ENCODE results near the gene GNL3.
"Not testable (repeated sequence)": the region's sequence is repeated elsewhere in the genome, so short reads cannot be mapped to it uniquely, and the experiment has no call there.

Gene GNL3, protein sequence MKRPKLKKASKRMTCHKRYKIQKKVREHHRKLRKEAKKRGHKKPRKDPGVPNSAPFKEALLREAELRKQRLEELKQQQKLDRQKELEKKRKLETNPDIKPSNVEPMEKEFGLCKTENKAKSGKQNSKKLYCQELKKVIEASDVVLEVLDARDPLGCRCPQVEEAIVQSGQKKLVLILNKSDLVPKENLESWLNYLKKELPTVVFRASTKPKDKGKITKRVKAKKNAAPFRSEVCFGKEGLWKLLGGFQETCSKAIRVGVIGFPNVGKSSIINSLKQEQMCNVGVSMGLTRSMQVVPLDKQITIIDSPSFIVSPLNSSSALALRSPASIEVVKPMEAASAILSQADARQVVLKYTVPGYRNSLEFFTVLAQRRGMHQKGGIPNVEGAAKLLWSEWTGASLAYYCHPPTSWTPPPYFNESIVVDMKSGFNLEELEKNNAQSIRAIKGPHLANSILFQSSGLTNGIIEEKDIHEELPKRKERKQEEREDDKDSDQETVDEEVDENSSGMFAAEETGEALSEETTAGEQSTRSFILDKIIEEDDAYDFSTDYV

DNA sequence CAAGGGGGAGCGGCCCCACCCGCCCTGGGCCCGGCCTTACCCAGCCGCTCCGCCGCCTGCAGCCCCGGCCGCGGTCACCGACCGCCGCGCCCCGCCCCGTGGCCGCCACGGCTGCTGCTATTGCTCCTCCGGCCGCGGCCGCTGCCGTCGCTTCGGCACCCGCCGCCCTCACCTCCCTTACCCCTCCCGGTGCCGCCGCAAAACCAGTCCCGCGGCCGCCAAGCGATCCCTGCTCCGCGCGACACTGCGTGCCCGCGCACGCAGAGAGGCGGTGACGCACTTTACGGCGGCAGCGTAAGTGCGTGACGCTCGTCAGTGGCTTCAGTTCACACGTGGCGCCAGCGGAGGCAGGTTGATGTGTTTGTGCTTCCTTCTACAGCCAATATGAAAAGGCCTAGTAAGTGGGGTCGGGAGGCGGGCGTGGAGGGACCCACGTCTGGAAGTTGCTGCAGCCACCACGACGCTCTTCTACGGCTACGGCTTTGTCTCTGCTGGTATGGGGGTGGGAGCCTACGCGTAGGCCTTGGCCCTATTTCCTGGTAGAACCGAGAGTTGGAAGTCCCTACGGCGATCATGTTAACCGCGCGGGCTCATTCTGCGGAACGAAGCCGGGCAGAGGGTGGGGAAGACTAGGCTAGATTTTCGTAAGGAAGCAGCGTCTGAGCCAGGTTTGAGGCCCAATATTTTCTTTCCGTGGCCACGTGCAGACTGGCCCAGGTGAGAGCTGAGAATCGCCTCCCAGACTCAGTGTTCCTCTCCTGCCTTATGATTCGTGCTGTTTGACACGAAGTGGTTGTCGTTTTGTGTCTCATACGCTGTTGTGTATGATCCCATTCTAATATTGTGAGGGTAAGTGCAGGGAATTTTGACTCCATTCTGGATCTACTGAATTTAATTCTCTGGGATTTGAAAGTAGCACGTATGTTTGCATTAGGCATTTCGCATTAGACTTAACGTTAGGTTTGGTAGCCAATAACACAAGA is at the start of gene GNL3, which contains the start of gene PBRM1:
Gene GNL3, plus strand, starts transcription at position 324 of the 983 bp plus-strand sequence. Its CDS starts 61 bp downstream, at position 385.
Gene PBRM1, minus strand, starts transcription at position 205 of the 983 bp plus-strand sequence.
- DNase-seq (ENCODE audit: low read depth): peak; percentile 75

DNA sequence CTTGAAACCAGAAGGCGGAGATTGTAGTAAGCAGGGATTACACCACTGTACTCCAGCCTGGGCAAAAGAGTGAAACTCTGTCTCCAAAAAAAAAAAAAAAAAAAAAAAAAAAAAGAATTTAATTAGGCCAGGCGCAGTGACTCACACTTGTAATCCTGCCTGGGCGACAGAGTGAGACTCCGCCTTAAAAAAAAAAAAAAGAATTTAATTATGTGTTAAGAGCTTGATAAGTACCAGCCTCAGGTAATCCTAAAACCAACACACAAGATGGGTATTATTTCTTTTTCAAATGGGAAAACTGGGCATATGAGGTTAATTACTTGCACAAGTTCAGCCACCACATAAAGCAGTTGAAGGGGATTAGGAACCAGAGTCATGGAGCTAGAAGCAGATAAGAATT is 49.2 kb upstream of the GNL3 start:
- DNase-seq (ENCODE audit: low read depth): no peak

DNA sequence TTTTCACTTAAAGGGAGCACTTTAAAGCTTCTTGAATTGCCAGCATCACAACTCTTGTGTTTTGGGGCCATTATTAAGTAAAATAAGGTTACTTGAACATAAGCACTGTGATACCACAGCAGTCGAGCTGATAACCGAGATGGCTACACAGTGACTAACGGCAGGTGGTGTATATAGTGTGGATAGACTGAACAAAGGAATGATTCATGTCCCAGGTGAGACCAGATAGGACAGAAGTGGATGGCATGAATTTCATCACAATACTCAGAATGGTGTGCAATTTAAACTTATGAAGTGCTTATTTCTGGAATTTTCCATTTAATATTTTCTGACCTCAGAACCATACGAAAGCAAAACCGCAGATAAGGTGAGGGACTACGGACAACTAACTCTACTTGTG is 40.3 kb upstream of the GNL3 start:
- DNase-seq (ENCODE audit: low read depth): no peak

DNA sequence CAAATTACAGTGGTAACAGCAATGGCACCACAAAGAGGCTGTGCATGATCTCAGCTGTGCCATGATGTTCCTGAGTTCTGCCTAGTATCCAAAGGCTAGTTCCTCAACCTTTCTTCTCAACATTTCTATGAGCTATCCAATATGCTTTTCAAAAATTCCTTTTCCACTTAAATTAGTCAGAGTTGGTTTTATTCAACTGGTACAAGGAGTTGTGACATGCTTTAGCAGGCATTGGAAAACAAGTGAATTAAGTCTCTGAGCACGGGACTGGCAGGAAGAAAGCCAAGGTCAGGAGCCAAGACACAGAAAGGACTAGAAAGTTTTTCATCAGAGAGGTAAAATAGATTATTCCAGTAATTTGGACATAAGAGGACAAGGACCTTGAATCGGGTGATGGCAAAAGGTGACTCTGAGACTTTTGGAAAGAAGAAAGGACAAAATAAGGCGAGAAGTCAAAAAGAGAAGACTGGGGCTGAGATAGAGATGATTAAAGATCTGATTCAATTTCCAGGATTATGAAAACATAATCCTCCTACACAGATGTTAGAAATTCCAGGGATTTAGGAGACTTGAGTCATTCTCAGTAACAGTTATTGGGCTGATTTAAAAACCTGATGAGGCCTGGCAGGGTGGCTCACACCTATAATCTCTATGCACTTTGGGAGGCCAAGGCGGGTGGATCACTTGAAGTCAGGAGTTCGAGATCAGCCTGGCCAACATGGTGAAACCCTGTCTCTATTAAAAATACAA is 36.2 kb upstream of the GNL3 start:
- DNase-seq (ENCODE audit: low read depth): peak; percentile 41

DNA sequence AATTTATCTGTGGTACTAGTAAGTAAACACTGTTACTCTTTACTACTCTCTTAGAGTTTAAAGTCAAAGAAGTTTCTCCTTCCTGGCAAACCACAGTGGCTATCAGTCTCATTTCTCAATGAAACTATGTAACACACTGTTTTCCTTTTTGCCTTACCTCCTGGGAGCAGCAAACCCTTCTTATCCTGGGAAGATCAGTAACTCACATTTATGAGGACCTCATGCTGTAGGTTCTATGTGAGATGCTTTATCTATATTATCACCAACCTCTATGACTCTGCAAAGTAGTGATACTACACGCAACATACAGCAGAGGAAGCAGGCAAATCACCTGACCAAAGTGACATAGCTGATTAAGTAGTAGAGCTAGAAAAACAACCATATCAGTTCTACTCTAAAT is 35.4 kb upstream of the GNL3 start:
- no peak for DNase-seq (ENCODE audit: low read depth)

DNA sequence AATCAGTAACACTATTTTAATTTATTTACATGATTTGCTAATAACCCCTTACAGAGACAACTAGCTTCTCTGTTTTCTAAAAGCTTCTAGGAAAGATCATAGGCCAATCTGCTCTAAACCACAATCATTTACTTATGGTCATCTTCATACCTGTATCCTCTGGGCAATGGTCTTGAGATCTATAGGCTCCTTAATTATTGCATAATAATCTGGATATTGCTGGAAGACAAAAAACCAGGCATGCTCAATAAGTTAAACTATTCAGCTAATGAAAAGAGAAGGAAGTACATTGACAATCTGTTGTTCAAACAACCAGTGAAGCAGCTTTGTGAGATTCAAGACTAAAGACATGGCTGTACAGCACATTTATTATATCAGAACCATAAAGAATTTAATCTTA is 34.2 kb upstream of the GNL3 start:
- no peak for DNase-seq (ENCODE audit: low read depth)

DNA sequence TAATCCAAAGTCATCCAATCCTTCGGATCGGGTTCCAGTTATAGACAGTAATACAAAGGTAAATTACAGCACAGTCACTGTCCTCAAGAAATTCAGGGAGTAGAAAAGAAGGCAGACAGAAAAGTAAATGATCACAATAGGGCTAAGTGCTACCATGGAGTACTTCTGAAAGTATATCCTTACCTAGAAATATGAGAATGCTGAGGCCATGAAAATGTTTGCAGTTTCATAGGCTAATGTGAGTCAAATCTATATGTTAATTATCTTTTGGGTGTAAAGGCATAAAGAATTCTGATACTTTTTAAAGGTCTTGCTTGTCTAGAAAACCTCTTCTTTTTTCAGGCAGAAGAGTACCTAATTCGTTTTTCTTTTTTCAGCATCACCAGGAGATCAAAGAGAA is 29.9 kb upstream of the GNL3 start:
- DNase-seq (ENCODE audit: low read depth): no peak

DNA sequence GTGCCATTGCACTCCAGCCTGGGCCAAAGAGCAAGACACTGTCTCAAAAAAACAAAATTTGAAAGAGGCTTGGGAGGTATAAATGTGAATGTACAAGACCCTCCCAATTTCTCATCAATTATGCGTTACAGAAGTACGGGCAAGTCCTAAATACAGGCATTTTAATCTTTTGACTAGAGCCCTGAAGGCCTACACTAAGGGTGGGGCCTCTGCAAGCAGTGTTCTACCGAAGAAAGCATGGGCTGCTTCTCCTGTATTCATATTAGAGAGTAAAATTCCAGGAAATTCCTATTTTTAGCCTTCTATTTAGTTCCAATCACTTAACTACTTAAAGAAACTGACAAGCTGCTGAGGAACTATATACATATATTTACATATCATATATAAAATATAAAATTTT is 25.8 kb upstream of the GNL3 start:
- DNase-seq (ENCODE audit: low read depth): no peak

DNA sequence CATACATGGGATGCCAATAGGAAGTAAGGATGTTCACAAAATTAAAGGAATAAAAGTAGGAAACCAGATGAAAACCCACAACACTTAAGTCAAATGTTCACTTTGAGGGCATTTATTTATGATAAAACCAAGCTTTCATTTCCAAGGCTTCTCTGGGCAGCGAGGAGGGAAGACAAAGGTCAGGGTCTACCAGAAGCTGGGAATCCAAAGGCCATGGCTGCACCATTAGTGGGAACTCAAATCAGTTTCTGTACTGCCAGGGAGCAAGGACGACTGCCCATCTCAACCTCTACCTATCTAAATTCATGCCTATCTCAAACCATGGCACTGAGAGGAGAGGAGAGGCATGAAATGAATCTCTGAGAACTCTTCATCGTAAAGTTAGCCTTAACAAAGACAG is 22.7 kb upstream of the GNL3 start:
- no peak for DNase-seq (ENCODE audit: low read depth)

DNA sequence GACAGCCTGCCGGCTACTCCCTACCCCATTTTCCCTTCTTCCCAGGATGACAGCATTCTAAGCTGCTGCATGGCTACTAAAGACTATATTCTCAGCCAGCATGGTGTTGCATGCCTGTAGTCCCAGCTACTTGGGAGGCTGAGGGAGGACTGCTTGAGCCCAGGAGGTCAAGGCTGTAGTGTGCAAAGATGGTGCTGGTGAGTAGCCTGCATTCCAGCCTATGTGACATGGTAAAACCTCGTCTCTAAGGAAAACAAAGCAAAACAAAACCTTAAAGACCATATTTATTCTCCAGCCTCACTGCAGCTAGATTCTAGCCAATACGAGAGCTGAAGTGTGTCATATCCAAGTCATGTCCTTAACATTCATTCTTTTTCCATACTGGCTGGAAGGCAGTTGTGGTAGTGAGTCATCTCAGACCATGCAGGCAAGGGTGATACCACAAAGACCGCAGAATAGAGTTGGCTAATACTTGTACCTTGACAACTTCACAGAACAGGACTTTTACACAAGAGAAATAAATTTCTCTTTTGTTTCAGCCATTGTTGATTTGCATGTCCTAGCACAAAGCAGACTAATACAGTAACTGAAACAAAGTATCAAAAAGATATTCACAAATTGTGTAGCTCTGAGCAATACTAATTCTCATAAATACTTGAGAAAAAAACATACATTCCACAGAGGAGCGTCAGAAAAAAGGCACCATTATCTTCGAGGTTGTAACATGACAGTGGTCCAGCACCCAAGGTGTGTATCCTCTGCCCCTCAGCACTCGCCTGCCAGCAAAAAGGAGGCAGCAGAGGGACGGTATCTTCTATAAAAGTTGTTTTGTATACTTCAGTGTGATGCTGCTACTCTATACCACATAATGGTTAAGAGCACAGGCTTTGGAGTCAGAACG is 15.0 kb upstream of the GNL3 start:
- peak; percentile 100 for DNase-seq (ENCODE audit: low read depth)

DNA sequence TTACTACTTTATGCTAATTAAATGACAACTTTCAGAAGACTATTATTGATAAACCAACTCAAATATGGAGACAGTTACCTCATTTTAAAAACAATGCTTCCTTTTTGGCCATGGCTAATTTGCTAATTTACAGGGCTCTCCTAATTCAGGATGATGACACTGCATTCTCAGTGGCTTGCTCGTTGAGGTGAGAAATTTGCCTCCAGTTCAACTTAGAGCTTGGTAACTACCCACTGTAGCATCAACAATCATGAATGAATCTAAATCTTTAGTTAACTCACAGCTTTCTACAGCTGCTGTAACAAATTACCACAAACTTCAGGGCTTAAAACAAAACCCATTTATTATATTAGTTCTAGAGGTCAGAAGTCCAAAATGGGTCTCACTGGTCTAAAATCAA is 14.2 kb upstream of the GNL3 start:
- DNase-seq (ENCODE audit: low read depth): no peak

DNA sequence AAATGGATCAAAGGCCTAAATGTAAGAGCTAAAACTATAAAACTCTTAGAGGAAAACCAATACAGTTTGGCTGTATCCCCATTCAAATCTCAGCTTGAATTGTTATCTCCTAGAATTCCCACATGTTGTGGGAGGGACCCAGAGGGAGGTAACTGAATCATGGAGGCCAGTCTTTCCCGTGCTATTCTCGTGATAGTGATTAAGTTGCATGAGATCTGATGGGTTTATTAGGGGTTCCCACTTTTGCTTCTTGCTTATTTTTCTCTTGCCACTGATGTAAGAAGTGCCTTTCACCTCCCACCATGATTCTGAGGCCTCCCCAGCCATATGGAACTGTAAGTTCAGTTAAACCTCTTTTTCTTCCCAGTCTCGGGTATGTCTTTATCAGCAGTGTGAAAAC is 9.6 kb upstream of the GNL3 start:
- DNase-seq (ENCODE audit: low read depth): not testable (repeated sequence)

DNA sequence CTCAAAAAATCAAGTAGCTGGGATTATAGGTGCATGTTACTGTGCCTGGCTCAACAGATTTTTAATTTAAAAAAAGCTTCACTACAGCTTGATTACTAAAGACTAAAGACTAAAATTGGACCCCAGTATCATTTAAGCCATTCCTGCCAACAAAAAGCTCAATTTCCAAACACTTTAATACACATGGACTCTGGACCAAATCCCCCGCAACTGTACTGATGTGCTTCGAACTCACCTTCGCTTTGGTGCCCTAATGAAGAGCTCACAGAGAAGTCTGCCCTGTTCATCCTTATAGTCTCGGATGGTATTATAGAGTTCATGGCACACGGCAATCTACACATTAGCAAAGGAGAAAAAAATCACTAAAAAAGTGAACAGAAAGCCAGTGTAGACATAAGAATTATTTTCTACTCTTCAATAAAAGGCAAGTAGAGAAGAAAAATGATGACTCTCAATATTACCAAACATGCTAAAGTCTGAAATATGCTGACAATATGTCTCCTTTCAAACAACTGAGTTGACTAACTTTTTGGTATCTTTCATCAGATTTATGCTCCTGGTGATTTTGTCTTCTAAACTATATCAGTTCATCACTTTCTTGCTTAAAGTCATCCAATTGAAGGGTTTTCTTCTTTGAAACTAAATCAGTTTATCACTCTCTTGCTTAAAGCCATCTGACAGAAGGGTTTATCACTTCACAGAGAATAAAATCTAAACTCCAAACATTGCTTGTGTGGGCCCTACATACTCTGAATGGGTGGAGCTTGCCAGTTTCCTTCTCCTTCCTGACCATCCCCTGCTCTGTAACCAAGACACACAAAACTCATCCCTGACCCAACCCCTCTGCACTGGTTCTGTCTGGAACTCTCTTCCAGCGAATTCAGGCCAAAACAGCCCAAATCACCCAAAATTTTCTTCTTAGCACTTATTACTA is 7.3 kb upstream of the GNL3 start:
- no peak for DNase-seq (ENCODE audit: low read depth)

DNA sequence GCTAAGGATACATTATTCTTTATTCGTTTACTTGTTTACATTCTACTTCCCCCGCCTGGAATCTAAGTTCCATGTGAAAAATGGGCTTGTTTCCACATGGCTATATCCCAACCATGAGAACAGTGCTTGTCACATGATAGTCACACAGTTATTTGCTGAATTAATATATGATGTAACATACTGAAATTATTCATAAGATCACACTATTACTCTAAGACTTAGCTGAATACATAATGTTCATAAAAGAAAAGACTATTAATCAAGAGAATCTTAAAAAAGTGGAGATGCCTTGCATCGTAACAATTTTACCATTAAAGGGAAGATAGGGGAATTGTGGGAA is 6.7 kb upstream of the GNL3 start:
- no peak for DNase-seq (ENCODE audit: low read depth)

DNA sequence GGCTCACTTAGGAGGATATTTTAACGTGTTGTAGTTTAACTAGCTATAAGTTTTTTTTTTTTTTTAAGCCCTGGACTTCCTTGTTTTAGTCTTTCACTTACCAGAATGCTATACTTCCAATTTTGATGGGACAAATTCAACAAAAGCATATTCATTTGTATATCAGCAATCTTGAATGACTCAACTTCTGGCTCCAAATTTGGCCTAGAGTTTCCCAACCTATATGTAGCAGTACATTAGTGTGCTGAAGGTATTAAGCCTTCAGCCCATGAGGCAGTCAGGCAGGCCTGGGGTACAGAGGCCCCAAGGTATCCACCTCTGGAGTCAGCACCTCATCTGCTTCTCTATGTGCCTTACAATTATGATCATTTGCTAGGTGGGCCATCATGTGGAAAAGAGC is 6.0 kb upstream of the GNL3 start:
- DNase-seq (ENCODE audit: low read depth): no peak

DNA sequence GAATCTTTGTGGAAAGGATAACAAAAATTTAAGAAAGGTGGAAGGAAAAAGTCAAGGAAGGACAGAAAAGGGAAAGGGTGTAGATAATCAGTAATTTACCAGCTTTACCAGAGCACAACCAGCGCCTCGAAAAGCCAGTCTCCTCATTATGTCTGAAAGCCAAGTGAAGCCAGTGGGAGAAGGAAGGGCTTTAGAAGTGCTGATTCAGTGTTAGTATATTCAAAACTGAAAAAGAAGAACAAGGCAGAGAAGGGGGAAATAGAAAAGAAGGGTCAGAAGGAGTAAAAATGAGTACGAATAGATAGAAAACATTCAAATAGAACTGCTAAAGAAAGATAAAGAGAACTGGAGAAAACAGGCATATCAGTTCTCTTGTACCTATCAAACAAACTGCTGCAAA is 4.2 kb upstream of the GNL3 start:
- no peak for DNase-seq (ENCODE audit: low read depth)

DNA sequence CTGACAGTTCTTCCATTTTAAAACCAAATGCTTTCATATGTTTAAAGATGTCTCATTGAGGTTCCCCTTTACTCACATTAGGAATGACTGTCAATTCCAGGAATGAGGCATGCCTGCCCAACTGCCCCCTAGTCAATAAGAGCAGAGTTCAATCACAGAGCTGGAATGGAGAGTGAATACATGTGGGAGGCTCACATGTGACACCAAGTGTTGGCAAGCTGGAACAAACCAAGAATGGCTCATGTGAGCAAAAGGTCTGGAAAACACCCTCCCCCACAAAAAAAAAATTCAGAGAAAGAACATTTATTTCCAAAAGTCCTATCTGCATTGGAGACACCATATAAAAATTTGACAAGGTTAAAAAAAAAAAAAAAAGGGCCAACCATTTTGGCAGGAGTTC is 3.8 kb upstream of the GNL3 start:
- no peak for DNase-seq (ENCODE audit: low read depth)

DNA sequence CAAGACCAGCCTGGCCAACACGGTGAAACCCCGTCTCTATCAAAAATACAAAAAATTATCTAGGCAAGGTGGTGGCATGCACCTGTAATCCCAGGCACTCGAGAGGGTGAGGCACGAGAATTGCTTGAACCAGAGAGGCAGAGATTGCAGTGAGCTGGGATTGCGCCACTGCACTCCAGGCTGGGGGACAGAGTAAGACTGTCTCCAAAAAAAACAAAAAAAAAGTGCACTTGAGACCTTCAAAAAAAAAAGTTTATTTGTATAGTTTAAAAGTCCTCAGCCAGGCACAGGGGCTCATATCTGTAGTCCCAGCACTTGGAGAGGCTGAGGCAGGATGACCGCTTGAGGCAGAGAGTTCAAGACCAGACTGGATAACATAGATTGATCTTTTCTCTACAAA is 2.2 kb upstream of the GNL3 start:
- DNase-seq (ENCODE audit: low read depth): no peak

DNA sequence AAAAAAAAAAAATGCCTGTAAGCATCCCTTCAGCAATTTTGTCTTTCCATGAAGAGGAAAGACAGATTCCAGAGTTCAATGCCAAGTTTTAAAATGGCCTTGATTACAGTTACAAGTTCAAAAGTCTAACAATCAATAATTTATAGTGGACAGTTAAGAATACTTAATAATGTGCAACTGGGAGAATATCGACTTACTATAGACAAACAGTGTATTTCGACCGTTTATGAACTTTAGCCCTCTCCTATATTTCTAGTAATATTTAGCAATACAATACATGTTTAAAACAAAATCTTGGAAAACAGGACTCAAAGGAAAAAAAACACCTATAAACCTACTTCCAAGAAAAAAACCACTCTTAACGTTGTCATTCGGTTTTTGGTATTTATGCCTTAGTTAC is 1.6 kb upstream of the GNL3 start:
- no peak for DNase-seq (ENCODE audit: low read depth)

DNA sequence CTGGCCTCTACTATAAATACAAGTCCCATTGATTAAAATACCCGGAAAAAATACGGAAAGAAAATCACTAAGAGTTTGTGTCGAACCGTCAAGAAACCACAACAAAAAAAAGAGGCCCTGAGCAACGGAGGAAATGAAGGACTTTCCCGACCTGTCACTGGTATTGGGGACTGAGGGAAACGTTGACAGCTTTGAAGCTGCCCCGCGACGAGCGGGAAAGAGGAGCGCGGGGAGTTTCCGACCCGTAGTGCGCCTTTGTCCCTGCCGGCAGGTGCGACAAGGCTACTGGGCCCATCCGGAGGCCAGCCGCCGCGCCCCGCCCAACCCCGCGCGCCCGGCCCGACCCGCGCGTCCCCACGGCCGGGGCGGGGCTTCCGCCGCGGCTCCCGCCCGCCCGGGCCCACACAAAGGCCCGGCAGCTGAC is 535 bp upstream of the GNL3 start:
- no peak for DNase-seq (ENCODE audit: low read depth)
